DND-41 (cell line): ENCODE measurements around the gene FHOD3.

Source experiments
- CTCF ChIP-seq: IDR thresholded peaks from 2 replicates; pipeline ENCODE4 v1.5.1; 2012; ENCODE audit warnings: borderline replicate concordance, low read length, moderate library complexity, mild to moderate bottlenecking; ENCODE audit not compliant: poor library complexity, severe bottlenecking; ENCODE audit errors: extremely low read depth
- EZH2 ChIP-seq: IDR thresholded peaks from 3 replicates; pipeline ENCODE4 v1.6.1; 2012; ENCODE audit warnings: borderline replicate concordance, low read depth, mild to moderate bottlenecking, moderate library complexity, low read length, inconsistent platforms; ENCODE audit not compliant: severe bottlenecking

GRCh38 chr18:36315736-36316135, 18.2 kb downstream of the FHOD3 start:
- TF ChIP-seq CTCF: no peak
- TF ChIP-seq EZH2: no peak
